HG03108 (cell line): ENCODE measurements around the gene NFATC2.

Experiments used
- ATAC-seq: cut with Tn5 transposase; IDR thresholded peaks from one replicate; pipeline ENCODE4 v1.9.1; 2021; ENCODE audit warnings: moderate library complexity; ENCODE audit not compliant: unreplicated experiment

The NFATC2 gene

GRCh38 chr20:51382111-51382985 is 160.2 kb downstream of the NFATC2 start:
- no peak for ATAC-seq

DNA sequence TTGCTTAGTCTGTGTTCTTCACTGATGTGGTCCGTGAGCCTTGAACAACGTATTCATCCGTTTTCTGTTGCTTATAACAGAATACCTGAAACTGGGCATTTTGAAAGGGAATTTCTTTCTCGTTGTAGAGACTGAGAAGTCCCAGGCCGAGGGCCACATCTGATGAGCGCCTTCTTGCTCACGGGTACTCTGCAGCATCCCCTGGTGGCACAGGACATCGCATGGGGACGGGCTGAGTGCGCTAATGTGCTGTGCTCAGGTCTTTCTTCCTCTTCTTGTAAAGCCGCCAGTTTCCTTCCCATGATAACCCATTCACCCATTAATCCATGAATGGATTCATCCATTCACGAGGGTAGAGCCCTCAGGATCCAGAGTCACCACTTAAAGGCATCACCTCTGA is 161.0 kb downstream of the NFATC2 start:
- no peak for ATAC-seq

GRCh38 chr20:51380401-51381385 is 161.8 kb downstream of the NFATC2 start:
- ATAC-seq = no peak

- no peak for ATAC-seq
Measured at GRCh38 chr20:51379601-51380341, 162.7 kb downstream of the NFATC2 start.

- ATAC-seq = no peak
Measured at GRCh38 chr20:51378171-51378928, 164.2 kb downstream of the NFATC2 start.

DNA sequence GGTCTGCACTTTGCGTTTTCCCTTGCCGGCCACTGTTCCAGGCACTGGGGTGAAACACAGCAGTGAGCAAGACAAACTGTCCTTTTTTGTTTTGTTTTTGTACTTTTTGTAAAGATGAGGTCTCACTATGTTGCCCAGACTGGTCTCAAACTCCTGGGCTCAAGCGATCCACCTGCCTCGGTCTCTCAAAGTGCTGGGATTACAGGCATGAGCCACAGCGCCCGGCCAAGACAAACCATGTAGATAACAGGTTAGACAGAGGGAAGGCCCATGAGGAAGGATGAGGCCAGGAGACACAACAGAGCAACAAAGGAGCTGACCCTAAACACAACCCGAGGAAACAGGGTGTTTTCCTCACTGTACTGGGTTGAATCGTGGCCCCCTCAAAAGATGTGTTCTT is 165.4 kb downstream of the NFATC2 start:
- ATAC-seq = no peak

DNA sequence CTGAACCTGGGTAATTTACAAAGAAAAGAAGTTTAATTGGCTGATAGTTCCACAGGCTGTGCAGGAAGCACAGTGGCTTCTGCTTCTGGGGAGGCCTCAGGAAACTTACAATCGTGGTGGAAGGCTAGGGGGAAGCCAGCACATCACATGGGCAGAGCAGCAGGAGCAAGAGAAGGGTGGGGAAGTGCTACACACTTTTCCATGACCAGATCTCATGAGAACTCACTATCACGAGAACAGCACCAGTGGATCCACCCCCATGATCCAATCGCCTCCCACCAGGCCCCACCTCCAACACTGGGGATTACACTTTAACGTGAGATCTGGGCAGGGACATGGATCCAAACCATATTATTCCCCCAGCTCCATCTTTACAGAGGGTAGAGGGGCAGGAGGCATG is 166.4 kb downstream of the NFATC2 start:
- no peak for ATAC-seq

DNA sequence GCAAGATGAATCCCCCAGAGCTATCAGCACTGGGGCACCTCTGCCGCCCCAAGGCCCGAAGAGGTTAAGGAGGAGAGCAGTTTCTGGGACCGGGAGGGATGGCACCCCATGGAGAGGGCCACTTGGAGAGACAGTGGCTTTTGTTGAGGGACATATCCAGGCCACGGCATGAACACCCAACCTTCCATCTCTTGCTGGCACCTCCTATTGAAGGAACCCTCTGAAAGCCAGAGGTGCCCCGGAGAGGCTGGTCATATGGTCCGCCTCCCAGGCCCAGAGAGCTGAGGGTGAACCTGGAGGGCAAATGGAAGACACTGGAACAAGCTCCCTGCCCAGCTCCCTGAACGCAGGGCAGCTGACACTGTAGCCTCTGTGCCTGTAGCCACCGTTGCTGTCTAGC is 167.0 kb downstream of the NFATC2 start:
- no peak for ATAC-seq

DNA sequence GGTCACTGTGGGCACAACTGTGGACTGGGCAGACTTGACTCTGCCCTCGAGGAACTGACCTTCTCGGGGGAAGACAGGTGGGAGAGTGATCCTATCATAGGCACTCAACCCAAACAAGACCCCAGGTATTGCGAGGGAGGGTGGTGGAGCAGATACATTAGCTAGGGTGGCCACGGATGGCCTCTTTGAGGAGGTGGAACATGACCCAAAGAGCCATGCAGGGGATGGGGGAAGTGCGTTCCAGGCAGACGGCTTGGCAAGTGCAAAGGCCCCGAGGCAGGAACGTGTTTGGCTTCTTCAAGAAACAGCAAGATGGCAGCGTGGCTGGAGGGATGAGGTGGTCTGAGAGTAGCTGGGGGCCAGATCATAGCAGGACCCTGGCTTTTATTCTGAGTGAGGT is 167.6 kb downstream of the NFATC2 start:
- no peak for ATAC-seq

DNA sequence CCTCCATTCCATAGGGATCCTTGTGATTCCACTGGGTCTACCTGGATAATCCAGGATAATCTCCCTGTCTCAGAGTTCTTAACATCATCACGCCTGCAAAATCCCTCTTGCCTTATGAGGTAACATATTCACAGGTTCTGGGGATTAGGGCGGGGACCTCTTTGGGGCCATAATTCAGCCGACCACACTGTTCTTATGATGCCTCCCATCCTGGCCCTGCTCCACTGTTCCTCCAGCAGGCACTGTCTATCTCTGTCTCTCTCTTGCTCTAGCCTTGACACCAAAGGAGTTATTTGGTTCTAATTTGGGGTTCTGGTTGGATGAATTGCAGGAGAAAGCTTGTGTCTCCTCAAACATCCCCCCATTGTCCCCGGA is 168.1 kb downstream of the NFATC2 start:
- no peak for ATAC-seq

- ATAC-seq = no peak
Measured at GRCh38 chr20:51373713-51374455, 168.6 kb downstream of the NFATC2 start.

GRCh38 chr20:51372966-51373365 is 169.6 kb downstream of the NFATC2 start:
- no peak for ATAC-seq

DNA sequence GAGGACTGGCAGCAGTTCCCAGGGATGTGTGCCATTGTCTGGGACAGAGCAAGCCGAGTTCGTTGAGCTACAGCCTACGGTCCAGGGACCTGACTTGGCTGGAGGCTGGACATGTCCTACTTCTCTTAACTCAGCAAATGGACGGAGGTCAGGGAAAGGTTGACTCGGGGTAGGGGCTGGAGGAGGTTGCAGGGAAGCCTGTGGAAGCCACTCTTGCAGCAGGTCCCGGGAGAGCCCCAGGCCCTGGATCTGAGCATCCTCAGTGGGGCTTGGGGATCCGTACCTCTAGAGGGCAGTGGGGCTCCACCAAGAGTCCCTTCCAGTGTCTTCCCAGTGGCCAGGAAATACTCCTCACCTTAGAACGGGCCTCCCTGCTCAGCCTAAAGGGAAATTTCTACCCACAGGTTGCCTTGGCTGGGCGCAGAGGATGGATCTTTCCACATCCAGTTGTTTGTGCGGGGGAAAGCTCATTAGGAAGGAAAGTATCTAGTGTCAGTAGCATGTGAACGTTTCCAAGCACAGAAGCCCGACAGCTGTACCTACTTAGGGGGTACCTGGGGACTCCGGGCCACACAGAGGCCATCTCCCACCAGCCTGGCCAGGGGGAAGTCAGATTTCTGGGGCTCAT is 170.2 kb downstream of the NFATC2 start:
- ATAC-seq = no peak

GRCh38 chr20:51371720-51372119 is 170.8 kb downstream of the NFATC2 start:
- no peak for ATAC-seq

- ATAC-seq = no peak
Measured at GRCh38 chr20:51369503-51369902, 173.0 kb downstream of the NFATC2 start.

DNA sequence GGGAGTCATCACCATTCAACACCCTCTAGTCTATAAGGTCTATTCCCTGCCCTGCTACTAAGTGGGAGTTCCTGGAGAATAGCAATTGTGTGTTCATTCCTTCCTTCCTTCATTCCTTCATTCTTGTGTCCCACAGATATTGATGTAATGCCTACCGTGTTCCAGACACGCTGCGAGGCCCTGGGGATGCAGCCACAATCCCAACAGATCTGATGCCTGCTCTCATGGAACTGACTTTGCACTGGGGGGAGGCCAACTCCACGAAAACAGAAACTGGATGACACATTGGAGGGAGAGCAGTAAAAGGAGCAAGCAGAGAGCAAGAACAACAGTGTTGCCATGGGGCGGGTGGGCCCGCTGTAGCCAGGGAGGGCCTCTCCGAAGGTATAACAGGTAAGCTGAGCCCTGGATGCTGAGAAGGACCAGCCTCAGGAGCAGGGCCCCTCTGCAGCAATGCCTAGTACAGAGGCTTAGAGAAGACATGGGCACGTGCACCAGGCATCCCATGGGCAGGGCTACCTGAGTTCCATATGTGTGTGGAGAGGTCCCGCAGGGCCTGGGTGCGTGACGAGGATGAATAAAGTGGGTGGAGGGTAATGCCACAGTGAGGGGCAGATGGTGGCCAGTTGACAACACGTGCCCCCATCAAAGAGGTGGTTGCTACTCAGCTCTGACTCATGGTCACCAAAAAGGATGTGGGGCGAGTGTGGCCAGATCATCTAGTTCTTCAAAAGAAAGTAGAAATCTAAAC is 173.9 kb downstream of the NFATC2 start:
- no peak for ATAC-seq

DNA sequence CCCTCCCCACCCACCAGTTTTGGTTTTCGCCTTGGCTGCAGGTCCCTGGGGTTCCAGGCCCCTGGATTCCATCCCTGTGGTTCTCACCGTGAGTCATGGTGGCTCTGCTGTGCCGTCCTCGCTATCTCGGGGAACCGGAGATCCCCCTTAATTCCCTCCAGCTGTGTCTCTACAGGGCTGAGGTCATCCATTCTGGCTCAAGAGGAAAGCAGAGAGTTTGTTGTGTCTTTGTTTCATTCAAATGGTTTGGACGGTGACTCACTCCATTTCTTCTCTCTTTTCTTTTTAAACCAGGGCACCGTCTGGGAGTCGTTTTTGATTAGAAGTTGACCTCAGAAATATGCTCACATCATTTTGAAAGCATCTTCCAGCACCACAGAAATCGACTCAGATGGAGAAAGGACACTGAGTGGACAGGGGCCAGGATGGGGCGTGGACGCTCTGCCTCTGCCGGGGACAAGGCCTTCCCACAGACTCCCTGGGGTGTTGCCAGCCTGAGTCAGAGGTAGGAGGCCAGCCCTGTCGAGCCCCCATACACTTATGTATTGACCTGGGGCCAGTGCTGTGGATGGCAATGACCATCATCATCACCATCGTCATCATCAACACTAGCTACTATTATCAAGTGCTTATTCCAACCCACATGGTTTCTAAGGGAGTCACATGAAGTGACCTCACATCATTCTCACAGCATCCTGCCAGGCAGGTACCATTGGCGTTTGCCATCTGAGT is 176.2 kb downstream of the NFATC2 start:
- no peak for ATAC-seq

- no peak for ATAC-seq
Measured at GRCh38 chr20:51365670-51366069, 176.8 kb downstream of the NFATC2 start.
